Aorta (tissue), 5 donors: ENCODE data around the gene GPR17. TPM values are rescaled to one million over a fixed set of nuclear protein-coding genes. Genes with fewer than 3 reads are reported as not detected.
A peak's percentile ranks its signal among the peaks of the same experiment; 100 is the strongest.

Experiments
- ATAC-seq: fragments of 200-7000 bp; cut with Tn5 transposase; one replicate; pipeline ENCODE4 v1.9.1; 2022; ENCODE audit warnings: moderate library complexity; ENCODE audit not compliant: low FRiP score
- DNase-seq, 2 donors: peaks; one replicate each; pipeline ENCODE4 v3.0.0-alpha.2; 2020
- H3K27ac ChIP-seq, 2 donors: one replicate each; pipeline ENCODE4 v1.5.1; 2013; ENCODE audit warnings: low read length in 2 of 2, mild to moderate bottlenecking in 2 of 2, moderate library complexity in 2 of 2, control low read depth in 1 of 2, inconsistent platforms in 1 of 2, low read depth in 1 of 2
- H3K27me3 ChIP-seq, 2 donors: one replicate each; pipeline ENCODE4 v1.6.1; 2013; ENCODE audit warnings: control low read depth in 1 of 2, low read length in 1 of 2, mild to moderate bottlenecking in 1 of 2, moderate library complexity in 1 of 2; ENCODE audit not compliant: insufficient read depth in 2 of 2, control insufficient read depth in 1 of 2
- H3K36me3 ChIP-seq, 2 donors: one replicate each; pipeline ENCODE4 v1.6.1; 2013; ENCODE audit warnings: control low read depth in 1 of 2, low read length in 1 of 2, mild to moderate bottlenecking in 1 of 2; ENCODE audit not compliant: insufficient read depth in 2 of 2, control insufficient read depth in 1 of 2
- H3K4me1 ChIP-seq, 2 donors: one replicate each; pipeline ENCODE4 v1.6.1; 2013; ENCODE audit warnings: low read length in 2 of 2, control low read depth in 1 of 2, mild to moderate bottlenecking in 1 of 2, moderate library complexity in 1 of 2; ENCODE audit not compliant: insufficient read depth in 2 of 2, control insufficient read depth in 1 of 2
- H3K4me3 ChIP-seq, 2 donors: one replicate each; pipeline ENCODE4 v1.5.1; 2013; ENCODE audit warnings: low read length in 2 of 2, control low read depth in 1 of 2, mild to moderate bottlenecking in 1 of 2
- H3K9me3 ChIP-seq: one replicate; pipeline ENCODE4 v1.6.1; 2013; ENCODE audit warnings: mild to moderate bottlenecking, low read length; ENCODE audit not compliant: control insufficient read depth
- WGBS, 2 donors: extraction: QIAGEN DNeasy Blood & Tissue Kit; methylation state at CpG; one replicate each; pipeline ENCODE4 v1.1.7; 2013; 5-methylcytosine and 5-hydroxymethylcytosine counted together
- intact Hi-C, 2 donors: fragments of 100-400 bp; cut with DNase I; formaldehyde crosslinking; loops; one replicate each; pipeline versions ENCODE4 v1.14.2 to v1.15.0; 2022
- polyA plus RNA-seq, 2 donors: library from polyadenylated mRNA; stranded (reverse); fragments of 200-250 nt; gene quantifications; one replicate each; pipeline ENCODE4 v1.2.3, GENCODE V29; 2013
- total RNA-seq, 2 donors: library from RNA; stranded (reverse); fragmentation: NEBNext Ultra II Directional; extraction: Animal tissue kit (Norgen Biotek cat#: 25700); gene quantifications; one replicate each; pipeline ENCODE4 v1.2.1, GENCODE V29; 2021
- donor health status: healthy with polysubstance abuse.
- donor health status: Bipolar disorder and iron deficiency.
- donor health status: DM: no; HTN: no; CAD: no.
- donor health status: DM: no; HTN: no; CAD: no.
- donor health status: DM: yes; HTN: yes; CAD: no.

The GPR17 gene
- total and polyA plus RNA-seq, 4 donors: 0.16 to 3.7 (median 0.63) TPM; not detected in 1

- no peaks in the 10 kb centered on the region for H3K4me1 ChIP-seq
- peaks cover 1% of the 10 kb centered on the region for H3K9me3 ChIP-seq
- H3K4me3 ChIP-seq: no peak overlapping the region
- DNase-seq (peak in 1 of 2 donors; percentile 43), ATAC-seq (no peak)
- H3K27ac ChIP-seq: no peak overlapping the region
- 87 to 91% methylated on average over 10 to 11 of the region's 11 CpGs for WGBS, 2 donors
- H3K36me3 ChIP-seq: no peaks in the 10 kb centered on the region
- no peaks in the 10 kb centered on the region for H3K27me3 ChIP-seq
- intact Hi-C loops: no loop called here
Observed at GRCh38 chr2:127611076-127611925, 34.7 kb upstream of the GPR17 start.

GRCh38 chr2:127612111-127612822 lies 33.7 kb upstream of the GPR17 start:
- no peaks in the 10 kb centered on the region for H3K36me3 ChIP-seq
- peaks cover 1% of the 10 kb centered on the region for H3K9me3 ChIP-seq
- ATAC-seq (no peak), DNase-seq (peak; percentile 29 to 51)
- intact Hi-C loops: no loop called here
- no peak overlapping the region for H3K4me3 ChIP-seq
- no peaks in the 10 kb centered on the region for H3K27me3 ChIP-seq
- 91 to 94% methylated on average over 13 of the region's 13 CpGs for WGBS, 2 donors
- no peaks in the 10 kb centered on the region for H3K4me1 ChIP-seq
- H3K27ac ChIP-seq: no peak overlapping the region

- no peak overlapping the region for H3K4me3 ChIP-seq
- ATAC-seq (no peak), DNase-seq (peak in 1 of 2 donors; percentile 15)
- no peaks in the 10 kb centered on the region for H3K27me3 ChIP-seq
- no peaks in the 10 kb centered on the region for H3K36me3 ChIP-seq
- 92 to 95% methylated on average over 2 of the region's 2 CpGs for WGBS, 2 donors
- H3K9me3 ChIP-seq: peaks cover 1% of the 10 kb centered on the region
- intact Hi-C loops: no loop called here
- H3K4me1 ChIP-seq: no peaks in the 10 kb centered on the region
- no peak overlapping the region for H3K27ac ChIP-seq
Observed at GRCh38 chr2:127614246-127614645, 31.7 kb upstream of the GPR17 start.

GRCh38 chr2:127614731-127615130 lies 31.2 kb upstream of the GPR17 start:
- H3K27ac ChIP-seq: no peak overlapping the region
- no peaks in the 10 kb centered on the region for H3K36me3 ChIP-seq
- H3K4me3 ChIP-seq: no peak overlapping the region
- H3K27me3 ChIP-seq: no peaks in the 10 kb centered on the region
- no peaks in the 10 kb centered on the region for H3K4me1 ChIP-seq
- WGBS, 2 donors: 61 to 77% methylated on average over 3 of the region's 3 CpGs
- peak in 1 of 2 donors; percentile 31 for DNase-seq
- peaks cover 1% of the 10 kb centered on the region for H3K9me3 ChIP-seq
- ATAC-seq: no peak
- intact Hi-C loops: no loop called here

GRCh38 chr2:127615511-127616166 lies 30.3 kb upstream of the GPR17 start:
- H3K27me3 ChIP-seq: no peaks in the 10 kb centered on the region
- 85 to 88% methylated on average over 18 of the region's 18 CpGs for WGBS, 2 donors
- H3K9me3 ChIP-seq: peaks cover 1% of the 10 kb centered on the region
- DNase-seq (peak in 1 of 2 donors; percentile 45), ATAC-seq (no peak)
- no peaks in the 10 kb centered on the region for H3K36me3 ChIP-seq
- H3K4me3 ChIP-seq: no peak overlapping the region
- H3K4me1 ChIP-seq: no peaks in the 10 kb centered on the region
- intact Hi-C loops: no loop called here
- no peak overlapping the region for H3K27ac ChIP-seq

- Histone ChIP-seq H3K27ac (no peak overlapping the region), H3K4me3 (no peak overlapping the region), H3K9me3 (no peaks in the 10 kb centered on the region), H3K36me3 (no peaks in the 10 kb centered on the region), H3K4me1 (no peaks in the 10 kb centered on the region), H3K27me3 (no peaks in the 10 kb centered on the region)
- ATAC-seq: no peak
- 74 to 78% methylated on average over 7 of the region's 7 CpGs for WGBS, 2 donors
- intact Hi-C loops: no loop called here
- peak in 1 of 2 donors; percentile 23 for DNase-seq
Observed at GRCh38 chr2:127618551-127619202, 27.3 kb upstream of the GPR17 start.

- H3K4me3 ChIP-seq: no peak overlapping the region
Observed at GRCh38 chr2:127619203-127619590, 26.8 kb upstream of the GPR17 start.

GRCh38 chr2:127619877-127620705 lies 25.9 kb upstream of the GPR17 start:
- no peaks in the 10 kb centered on the region for H3K27me3 ChIP-seq
- H3K9me3 ChIP-seq: no peaks in the 10 kb centered on the region
- intact Hi-C loops: no loop called here
- 84 to 86% methylated on average over 14 to 16 of the region's 16 CpGs for WGBS, 2 donors
- no peaks in the 10 kb centered on the region for H3K36me3 ChIP-seq
- no peak overlapping the region for H3K27ac ChIP-seq
- H3K4me3 ChIP-seq: no peak overlapping the region
- ATAC-seq (no peak), DNase-seq (peak; percentile 38 to 70)
- no peaks in the 10 kb centered on the region for H3K4me1 ChIP-seq

More at GRCh38 chr2:127619203-127619590, 26.8 kb upstream of the GPR17 start:
- no peaks in the 10 kb centered on the region for H3K9me3 ChIP-seq
- H3K27ac ChIP-seq: no peak overlapping the region
- no peaks in the 10 kb centered on the region for H3K27me3 ChIP-seq
- peak in 1 of 2 donors; percentile 45 for DNase-seq
- 98% methylated on average over 5 to 6 of the region's 6 CpGs for WGBS, 2 donors
- ATAC-seq: no peak
- no peaks in the 10 kb centered on the region for H3K36me3 ChIP-seq
- no peaks in the 10 kb centered on the region for H3K4me1 ChIP-seq
- intact Hi-C loops: no loop called here
